Keratinocyte (primary cell): ENCODE data around the gene PPIC.

ENCODE experiments used
- EZH2 ChIP-seq: IDR thresholded peaks from one replicate; pipeline ENCODE4 v1.6.1; 2012; ENCODE audit warnings: inconsistent platforms, mild to moderate bottlenecking, low read length, moderate library complexity
- TF ChIP-seq, protein P1 (sequence below), 3 experiments: IDR thresholded peaks in 1 of 3; conservative IDR thresholded peaks in 1 of 3; optimal IDR thresholded peaks in 1 of 3; 2 replicates in 2 of 3; 3 replicates in 1 of 3; pipeline versions ENCODE3 to v1.5.1; 2011; ENCODE audit warnings: low read length in 3 of 3, mild to moderate bottlenecking in 3 of 3, moderate library complexity in 2 of 3, control low read depth in 1 of 3, inconsistent platforms in 1 of 3; ENCODE audit not compliant: insufficient read depth in 2 of 3; ENCODE audit errors: extremely low read depth in 1 of 3

DNA sequence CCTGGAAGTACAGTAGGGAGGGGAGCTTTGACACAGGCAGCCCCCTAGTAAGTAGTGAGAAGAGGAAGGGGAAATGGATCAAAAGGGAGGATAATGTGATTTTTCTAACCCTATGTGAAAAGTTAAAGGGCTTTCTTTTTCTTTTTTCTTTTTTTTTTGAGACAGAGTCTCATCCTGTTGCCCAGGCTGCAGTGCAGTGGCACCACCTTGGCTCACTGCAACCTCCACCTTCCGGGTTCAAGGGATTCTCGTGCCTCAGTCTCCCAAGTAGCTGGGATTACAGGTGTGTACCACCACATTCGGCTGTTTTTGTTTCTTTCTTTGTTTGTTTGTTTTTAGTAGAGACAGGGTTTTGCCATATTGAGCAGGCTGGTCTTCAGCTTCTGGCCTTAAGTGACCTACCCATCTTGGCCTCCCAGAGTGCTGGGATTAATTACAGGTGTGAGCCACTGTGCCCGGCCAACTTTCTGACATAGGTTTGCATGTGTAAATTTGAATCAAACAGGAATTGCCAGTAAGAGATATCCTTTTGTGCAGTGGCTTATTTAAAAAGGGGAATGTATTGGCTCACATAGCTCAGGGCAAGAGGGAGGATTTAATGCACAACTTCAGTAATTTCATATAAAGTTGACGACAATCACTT lies 39.1 kb upstream of the PPIC start:
- TF ChIP-seq, protein P1, sequence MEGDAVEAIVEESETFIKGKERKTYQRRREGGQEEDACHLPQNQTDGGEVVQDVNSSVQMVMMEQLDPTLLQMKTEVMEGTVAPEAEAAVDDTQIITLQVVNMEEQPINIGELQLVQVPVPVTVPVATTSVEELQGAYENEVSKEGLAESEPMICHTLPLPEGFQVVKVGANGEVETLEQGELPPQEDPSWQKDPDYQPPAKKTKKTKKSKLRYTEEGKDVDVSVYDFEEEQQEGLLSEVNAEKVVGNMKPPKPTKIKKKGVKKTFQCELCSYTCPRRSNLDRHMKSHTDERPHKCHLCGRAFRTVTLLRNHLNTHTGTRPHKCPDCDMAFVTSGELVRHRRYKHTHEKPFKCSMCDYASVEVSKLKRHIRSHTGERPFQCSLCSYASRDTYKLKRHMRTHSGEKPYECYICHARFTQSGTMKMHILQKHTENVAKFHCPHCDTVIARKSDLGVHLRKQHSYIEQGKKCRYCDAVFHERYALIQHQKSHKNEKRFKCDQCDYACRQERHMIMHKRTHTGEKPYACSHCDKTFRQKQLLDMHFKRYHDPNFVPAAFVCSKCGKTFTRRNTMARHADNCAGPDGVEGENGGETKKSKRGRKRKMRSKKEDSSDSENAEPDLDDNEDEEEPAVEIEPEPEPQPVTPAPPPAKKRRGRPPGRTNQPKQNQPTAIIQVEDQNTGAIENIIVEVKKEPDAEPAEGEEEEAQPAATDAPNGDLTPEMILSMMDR (optimal IDR thresholded peaks at IDR 0.05 in 1 of 3, IDR thresholded peaks at IDR 0.05 in 1 of 3, conservative IDR thresholded peaks at IDR 0.05 in 1 of 3; ENCODE audit: extremely low read depth in 1 of 3, insufficient read depth in 2 of 3, low read length in 3 of 3): no peak
- TF ChIP-seq EZH2: no peak
